GM21526 (cell line): Measurements from ENCODE around the gene DAAM2.
A peak's percentile ranks its signal among the peaks of the same experiment; 100 is the strongest.

Source experiments
- ATAC-seq: cut with Tn5 transposase; IDR thresholded peaks from one replicate; pipeline ENCODE4 v1.9.1; 2021; ENCODE audit warnings: moderate library complexity; ENCODE audit not compliant: unreplicated experiment, low FRiP score

The DAAM2 gene

GRCh38 chr6:39786649-39787048 is 5.5 kb upstream of the DAAM2 start:
- no peak for ATAC-seq

GRCh38 chr6:39787322-39787721 is 4.9 kb upstream of the DAAM2 start:
- ATAC-seq, result no peak

- ATAC-seq, result no peak
Measured at GRCh38 chr6:39790772-39791171, 1.4 kb upstream of the DAAM2 start.

- no peak for ATAC-seq
Measured at GRCh38 chr6:39791311-39791710, 865 bp upstream of the DAAM2 start.

GRCh38 chr6:39792540-39793450 is 619 bp downstream of the DAAM2 start:
- ATAC-seq, result no peak

- ATAC-seq, result no peak
Measured at GRCh38 chr6:39793516-39793915, 1.3 kb downstream of the DAAM2 start.

GRCh38 chr6:39794231-39794630 is 2.1 kb downstream of the DAAM2 start:
- ATAC-seq, result no peak

- ATAC-seq, result no peak
Measured at GRCh38 chr6:39797751-39798150, 5.6 kb downstream of the DAAM2 start.

- ATAC-seq, result no peak
Measured at GRCh38 chr6:39800034-39801032, 8.2 kb downstream of the DAAM2 start.

- no peak for ATAC-seq
Measured at GRCh38 chr6:39801456-39802251, 9.5 kb downstream of the DAAM2 start.

- ATAC-seq, result no peak
Measured at GRCh38 chr6:39803872-39804271, 11.7 kb downstream of the DAAM2 start.

GRCh38 chr6:39804466-39805065 is 12.4 kb downstream of the DAAM2 start:
- no peak for ATAC-seq

GRCh38 chr6:39806278-39806677 is 14.1 kb downstream of the DAAM2 start:
- no peak for ATAC-seq

GRCh38 chr6:39808346-39808745 is 16.2 kb downstream of the DAAM2 start:
- ATAC-seq, result no peak

GRCh38 chr6:39808964-39809363 is 16.8 kb downstream of the DAAM2 start:
- no peak for ATAC-seq

- ATAC-seq, result no peak
Measured at GRCh38 chr6:39811835-39812345, 19.7 kb downstream of the DAAM2 start.

GRCh38 chr6:39812496-39812852 is 20.3 kb downstream of the DAAM2 start:
- ATAC-seq, result no peak

GRCh38 chr6:39812853-39813533 is 20.8 kb downstream of the DAAM2 start:
- peak; percentile 81 for ATAC-seq

GRCh38 chr6:39814236-39814635 is 22.1 kb downstream of the DAAM2 start:
- no peak for ATAC-seq
